ENCODE measurements around the gene TCF7L2. TPM values are rescaled to one million over a fixed set of nuclear protein-coding genes. Genes with fewer than 3 reads are reported as not detected.

The TCF7L2 gene
- total RNA-seq, 2 donors from 2014 or later = 9.1 to 25.7 TPM

DNA sequence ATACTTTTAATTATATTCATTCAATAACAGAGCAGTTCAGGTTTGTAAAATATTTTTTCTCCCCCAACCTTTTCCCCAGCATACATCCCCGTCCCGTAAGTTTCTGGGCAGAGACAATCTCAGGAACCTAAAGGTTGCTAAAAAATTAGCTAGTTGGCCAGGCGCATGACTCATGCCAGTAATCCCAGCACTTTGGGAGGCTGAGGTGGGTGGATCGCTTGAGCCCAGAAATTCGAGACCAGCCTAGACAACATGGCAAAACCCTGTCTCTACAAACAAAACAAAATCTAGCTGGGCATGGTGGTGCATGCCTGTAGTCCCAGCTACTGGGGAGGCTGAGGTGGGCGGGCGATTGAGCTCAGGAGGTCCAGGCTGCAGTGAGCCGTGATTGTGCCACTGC is 40.2 kb downstream of the TCF7L2 start:
- DNase-seq (no peak), ATAC-seq (no peak)
- TF ChIP-seq CTCF (IDR thresholded peaks at IDR 0.05) (no peak), POLR2A (IDR thresholded peaks at IDR 0.05) (no peak)
- 90 to 93% methylated on average over 8 of the region's 8 CpGs for WGBS, 2 donors
- no peaks in the 10 kb centered on the region for H3K36me3 ChIP-seq (replicated peaks in 1 of 2; ENCODE audit: insufficient read depth in 1 of 2, low read depth in 2 of 2)
- no peak overlapping the region for H3K4me3 ChIP-seq
- peaks cover 30% of the 10 kb centered on the region for H3K4me1 ChIP-seq
- intact Hi-C loops (cut with DNase I) = no loop called here
- H3K27me3 ChIP-seq = no peaks in the 10 kb centered on the region
- H3K27ac ChIP-seq = no peak overlapping the region
- no peaks in the 10 kb centered on the region for H3K9me3 ChIP-seq

DNA sequence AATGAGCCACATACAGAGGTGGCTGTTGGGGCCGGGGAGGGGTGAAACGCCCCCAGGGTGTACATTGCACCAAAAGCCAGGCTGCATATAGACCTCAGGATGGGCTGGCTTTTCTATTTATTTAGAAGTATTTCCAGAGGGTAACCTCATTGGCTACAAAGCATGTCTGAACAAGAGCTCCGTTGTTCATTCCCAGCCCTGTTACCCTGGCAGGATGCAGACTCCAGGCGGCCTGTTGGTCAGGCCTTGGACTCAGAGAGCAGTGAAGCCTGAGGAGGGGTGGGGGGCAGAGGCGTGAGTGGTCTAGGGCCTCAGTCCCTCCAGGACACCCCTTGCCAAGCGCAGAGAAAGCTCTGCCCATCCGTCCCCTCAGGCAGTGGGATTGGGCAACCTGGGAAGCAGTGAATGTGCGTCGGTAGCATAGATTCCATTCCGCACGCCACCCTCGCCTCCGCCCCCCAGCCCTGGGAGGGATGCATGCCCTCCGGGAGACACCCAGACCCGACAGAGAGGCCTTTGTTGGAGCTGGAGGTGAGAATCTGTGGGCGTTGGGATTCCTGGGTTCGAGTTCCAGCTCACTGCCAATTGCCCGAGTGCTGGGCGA is 41.9 kb downstream of the TCF7L2 start:
- Histone ChIP-seq H3K36me3 (replicated peaks in 1 of 2; ENCODE audit: insufficient read depth in 1 of 2, low read depth in 2 of 2) (no peaks in the 10 kb centered on the region), H3K27ac (peak overlapping the region in 1 of 4 donors; percentile 51), H3K4me3 (no peak overlapping the region), H3K9me3 (no peaks in the 10 kb centered on the region), H3K27me3 (no peaks in the 10 kb centered on the region), H3K4me1 (peaks cover 14% of the 10 kb centered on the region)
- ATAC-seq = peak; percentile 35
- peak in 1 of 4 donors; percentile 10 for DNase-seq
- TF ChIP-seq POLR2A (IDR thresholded peaks at IDR 0.05) = no peak
- TF ChIP-seq CTCF (IDR thresholded peaks at IDR 0.05) = no peak
- intact Hi-C loops (cut with DNase I) = no loop called here
- WGBS, 2 donors = 77 to 99% methylated on average over 6 to 18 of the region's 19 CpGs

DNA sequence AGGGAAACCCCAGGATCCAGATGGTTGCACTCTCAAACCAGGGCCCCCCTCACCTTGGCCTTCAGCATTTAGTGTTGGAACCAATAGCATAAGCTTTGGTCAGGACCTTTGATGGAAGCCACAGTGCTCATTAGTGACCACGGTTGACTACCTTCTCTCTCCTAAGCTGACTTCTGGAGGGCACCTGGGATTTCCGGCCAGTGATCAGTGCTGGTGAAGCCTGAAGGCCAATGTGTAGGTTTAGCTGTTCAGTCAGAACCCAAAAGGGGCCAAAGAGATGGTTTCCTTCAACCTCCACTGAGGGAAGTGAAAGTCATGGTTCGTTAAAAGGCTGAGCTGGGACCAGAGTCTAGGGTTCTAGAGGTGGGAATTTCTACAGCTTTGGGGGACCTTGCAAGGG is 46.4 kb downstream of the TCF7L2 start:
- no peak for ATAC-seq
- no peak for DNase-seq
- H3K27me3 ChIP-seq = no peaks in the 10 kb centered on the region
- H3K27ac ChIP-seq = no peak overlapping the region
- TF ChIP-seq CTCF (IDR thresholded peaks at IDR 0.05) = no peak
- TF ChIP-seq POLR2A (IDR thresholded peaks at IDR 0.05) = no peak
- H3K36me3 ChIP-seq (replicated peaks in 1 of 2; ENCODE audit: insufficient read depth in 1 of 2, low read depth in 2 of 2) = no peaks in the 10 kb centered on the region
- WGBS, 2 donors = 77 to 100% methylated on average over 3 of the region's 3 CpGs
- no peak overlapping the region for H3K4me3 ChIP-seq
- H3K9me3 ChIP-seq = no peaks in the 10 kb centered on the region
- intact Hi-C loops (cut with DNase I) = no loop called here
- H3K4me1 ChIP-seq = peaks cover 16% of the 10 kb centered on the region

DNA sequence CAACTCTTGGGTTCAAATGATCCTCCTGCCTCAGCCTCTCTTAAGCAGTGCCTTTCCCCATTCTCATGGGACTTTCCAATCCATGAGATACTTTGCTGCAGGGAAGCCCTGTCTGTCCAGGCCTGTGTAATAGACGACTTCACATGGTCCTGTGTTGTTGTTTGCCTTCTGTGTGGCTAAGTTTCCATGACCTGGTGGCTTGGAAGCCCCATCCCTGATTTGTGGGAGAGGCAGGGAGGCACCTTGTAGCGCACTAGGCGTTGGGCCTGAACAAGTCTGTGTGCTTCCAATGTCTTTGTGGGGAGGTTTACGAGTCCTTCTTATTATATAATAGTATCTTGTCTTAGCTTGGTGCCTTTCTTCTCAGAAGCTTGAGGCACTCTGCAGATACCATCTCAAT is 49.1 kb downstream of the TCF7L2 start:
- 88 to 93% methylated on average over 4 of the region's 4 CpGs for WGBS, 2 donors
- DNase-seq = no peak
- Histone ChIP-seq H3K4me3 (no peak overlapping the region), H3K27me3 (no peaks in the 10 kb centered on the region), H3K9me3 (no peaks in the 10 kb centered on the region), H3K4me1 (peaks cover 22% of the 10 kb centered on the region), H3K36me3 (replicated peaks in 1 of 2; ENCODE audit: insufficient read depth in 1 of 2, low read depth in 2 of 2) (no peaks in the 10 kb centered on the region), H3K27ac (peak overlapping the region in 1 of 4 donors; percentile 12)
- TF ChIP-seq POLR2A (IDR thresholded peaks at IDR 0.05) (no peak), CTCF (IDR thresholded peaks at IDR 0.05) (no peak)
- intact Hi-C loops (cut with DNase I) = no loop called here
- no peak for ATAC-seq

- DNase-seq = no peak
- intact Hi-C loops (cut with DNase I) = no loop called here
- Histone ChIP-seq H3K27me3 (no peaks in the 10 kb centered on the region), H3K4me3 (no peak overlapping the region), H3K27ac (peak overlapping the region; percentile 21 to 69 (median 42)), H3K4me1 (peaks cover 22% of the 10 kb centered on the region), H3K9me3 (no peaks in the 10 kb centered on the region), H3K36me3 (replicated peaks in 1 of 2; ENCODE audit: insufficient read depth in 1 of 2, low read depth in 2 of 2) (no peaks in the 10 kb centered on the region)
- 45 to 72% methylated on average over 3 to 6 of the region's 6 CpGs for WGBS, 2 donors
- no peak for ATAC-seq
- TF ChIP-seq CTCF (IDR thresholded peaks at IDR 0.05) (no peak), POLR2A (IDR thresholded peaks at IDR 0.05) (no peak)
These were observed 50.4 kb downstream of the TCF7L2 start for GRCh38 chr10:113000442-113000841.

All from body of pancreas (tissue), 4 donors.